K562 (cell line): ENCODE measurements around the gene TMSB4X. TPM values are rescaled to one million over a fixed set of nuclear protein-coding genes. Genes with fewer than 3 reads are reported as not detected.

Source experiments
- ATAC-seq: fragments of 200-7000 bp; cut with Tn5 transposase; 3 replicates; pipeline ENCODE4 v1.9.1; 2020; ENCODE audit warnings: moderate library complexity
- BruUV-seq: library from RNA; stranded (reverse); fragments of 400-500 nt; replicated peaks from 2 replicates; lab custom pipeline; 2021; lab: Mats Ljungman, UMichigan
- CTCF ChIA-PET: fragments of 300-600 bp; formaldehyde crosslinking; extraction: SDS; loops from one replicate; lab custom pipeline; 2021; ENCODE audit warnings: low intra/inter-chr PET ratio; lab: Yijun Ruan, JAX
- POLR2A ChIA-PET: fragments of 300-600, 350-650 bp; sonication (Branson Sonifier 250); formaldehyde crosslinking; extraction: SDS; loops from one replicate; lab custom pipeline; 2021; ENCODE audit warnings: antibody characterized with exemption, inconsistent platforms; lab: Yijun Ruan, JAX
- DNase-seq, 4 experiments: peaks; one replicate each; pipeline versions ENCODE4 v3.0.0 to v3.0.0-alpha.2; 2011 to 2018; ENCODE audit warnings: low spot score in 3 of 4, mixed read lengths in 3 of 4; ENCODE audit errors: extremely low read depth in 1 of 4
- FAIRE-seq: peaks from 2 replicates; lab custom pipeline; 2011; peaks lifted over from hg19 to GRCh38; lab: Jason Lieb, UNC
- H2AFZ ChIP-seq: 2 replicates; pipeline ENCODE4 v1.6.0; 2011; ENCODE audit warnings: low read depth, low read length, control low read depth, inconsistent platforms
- H3K27ac ChIP-seq: fragments of 200-600 bp; 3 replicates; pipeline ENCODE4 v1.8.0; 2011; ENCODE audit warnings: low read depth, mild to moderate bottlenecking, control low read depth, inconsistent platforms, low read length, moderate library complexity, mixed read lengths; ENCODE audit errors: extremely low read depth
- H3K27me3 ChIP-seq, 2 experiments: fragments of 300-600 bp in 1 of 2; 2 replicates in 1 of 2; 3 replicates in 1 of 2; pipeline versions ENCODE4 v1.6.0 to v1.8.0; 2011; ENCODE audit warnings: inconsistent platforms in 2 of 2, low read length in 2 of 2, mild to moderate bottlenecking in 1 of 2, mixed read lengths in 1 of 2, moderate library complexity in 1 of 2; ENCODE audit not compliant: control insufficient read depth in 2 of 2, insufficient read depth in 2 of 2
- H3K36me3 ChIP-seq: fragments of 300-600 bp; 3 replicates; pipeline ENCODE4 v1.8.0; 2011; ENCODE audit warnings: mild to moderate bottlenecking, low read length, inconsistent platforms; ENCODE audit not compliant: control insufficient read depth, insufficient read depth
- H3K4me1 ChIP-seq, 2 experiments: fragments of 200-600 bp in 1 of 2; replicated peaks in 1 of 2; 2 replicates in 1 of 2; 3 replicates in 1 of 2; pipeline versions ENCODE4 v1.5.1 to v1.8.0; 2011; ENCODE audit warnings: inconsistent platforms in 2 of 2, low read length in 2 of 2, mild to moderate bottlenecking in 1 of 2, mixed read lengths in 1 of 2, moderate library complexity in 1 of 2; ENCODE audit not compliant: control insufficient read depth in 2 of 2, insufficient read depth in 2 of 2
- H3K4me2 ChIP-seq: 2 replicates; pipeline ENCODE4 v1.6.1; 2011; ENCODE audit warnings: low read length, control low read depth, inconsistent platforms, mixed read lengths; ENCODE audit not compliant: insufficient read depth
- H3K4me3 ChIP-seq: fragments of 200-600 bp; sonication (generic), shearing (Covaris generic); 2 replicates; pipeline ENCODE4 v1.5.1; 2016; ENCODE audit warnings: control low read depth, inconsistent platforms
- H3K79me2 ChIP-seq: fragments of 200-600 bp; 3 replicates; pipeline ENCODE4 v1.8.0; 2011; ENCODE audit warnings: low read length, inconsistent platforms; ENCODE audit not compliant: control insufficient read depth, insufficient read depth
- H3K9ac ChIP-seq, 2 experiments: 2 replicates each; pipeline versions ENCODE4 v1.6.0 to v1.6.1; 2011; ENCODE audit warnings: low read depth in 2 of 2, low read length in 2 of 2, control low read depth in 1 of 2, inconsistent platforms in 1 of 2, mild to moderate bottlenecking in 1 of 2, mixed read lengths in 1 of 2; ENCODE audit not compliant: insufficient read depth in 1 of 2
- H3K9me1 ChIP-seq: one replicate; pipeline ENCODE4 v1.6.0; 2011; ENCODE audit warnings: inconsistent platforms, mild to moderate bottlenecking, low read length, moderate library complexity; ENCODE audit not compliant: control insufficient read depth, insufficient read depth
- H3K9me3 ChIP-seq: replicated peaks from 2 replicates; pipeline ENCODE4 v1.5.1; 2011; ENCODE audit warnings: low read depth, low read length, inconsistent platforms; ENCODE audit not compliant: control insufficient read depth, insufficient read depth
- H4K20me1 ChIP-seq: replicated peaks from 2 replicates; pipeline ENCODE4 v1.6.1; 2011; ENCODE audit warnings: low read length, inconsistent platforms, mixed read lengths; ENCODE audit not compliant: control insufficient read depth, insufficient read depth
- CCNT2 ChIP-seq: IDR thresholded peaks from 2 replicates; pipeline ENCODE4 v1.6.1; 2011; ENCODE audit warnings: borderline replicate concordance, low read depth, mild to moderate bottlenecking, moderate library complexity, mixed read lengths, low read length; ENCODE audit not compliant: insufficient read length; ENCODE audit errors: extremely low read depth
- POLR2AphosphoS5 ChIP-seq: IDR thresholded peaks from 2 replicates; pipeline ENCODE4 v1.6.1; 2011; ENCODE audit warnings: mild to moderate bottlenecking, low read depth, low read length, moderate library complexity; ENCODE audit not compliant: control insufficient read depth, insufficient read depth
- SUPT5H ChIP-seq: fragments of 450-650 bp; IDR thresholded peaks from 2 replicates; pipeline ENCODE4 v1.6.1; 2016
- ZBTB40 ChIP-seq, 2 experiments: fragments of 450-650 bp in 1 of 2; sonication (generic) in 1 of 2; formaldehyde crosslinking in 1 of 2; IDR thresholded peaks; 2 replicates each; pipeline versions ENCODE4 v1.7.1 to v1.9.0; 2016 to 2022; ENCODE audit warnings: inconsistent platforms in 1 of 2, mild to moderate bottlenecking in 1 of 2, missing genetic modification reagents in 1 of 2
- ZNF830 ChIP-seq: fragments of 250-450 bp; sonication (Bioruptor Pico); IDR thresholded peaks from 2 replicates; pipeline ENCODE4 v1.5.0; 2021; ENCODE audit warnings: mild to moderate bottlenecking
- WGBS: fragments of 100-300 bp; shearing (Covaris generic); methylation state at CpG from one replicate; pipeline ENCODE4 v1.1.6; 2016; ENCODE audit warnings: low coverage, mixed read lengths; ENCODE audit not compliant: insufficient coverage; ENCODE audit errors: missing lambda C conversion rate; 5-methylcytosine and 5-hydroxymethylcytosine counted together
- in situ Hi-C: fragments of 300-500 bp; cut with MboI; formaldehyde crosslinking; loops from 4 replicates; pipeline ENCODE4 v1.15.0; 2018; ENCODE audit warnings: inconsistent platforms, mixed read lengths
- intact Hi-C: fragments of 100-400 bp; cut with micrococcal nuclease; formaldehyde crosslinking; loops from 2 replicates; pipeline ENCODE4 v1.14.2; 2022
- polyA plus RNA-seq, 8 experiments: library from polyadenylated mRNA; depleted of rRNA in 4 of 8; stranded (reverse) in 5 of 8; unstranded in 3 of 8; fragments of >200 nt; fragmentation: Nextera tagmentation in 2 of 8; fragmentation: Illumina TruSeq in 1 of 8; extraction: Ambion mirVana in 2 of 8; extraction: Trizol in 1 of 8; gene quantifications; 2 replicates each; pipeline versions ENCODE4 v1.2.1 to v1.2.3, GENCODE V29; 2011 to 2014; ENCODE audit warnings: inconsistent platforms in 1 of 8, missing spikeins in 1 of 8
- total RNA-seq, 7 experiments: library from RNA; depleted of rRNA in 6 of 7; stranded (reverse); fragments of >200 nt in 6 of 7; fragmentation: Illumina TruSeq in 2 of 7; extraction: Trizol in 2 of 7; gene quantifications; 2 replicates each; pipeline versions ENCODE4 v1.2.1 to v1.2.3, GENCODE V29; 2011 to 2021; ENCODE audit warnings: low replicate concordance in 1 of 7
- TF ChIP-seq, protein P1 (sequence below): fragments of 450-650 bp; IDR thresholded peaks from 2 replicates; pipeline ENCODE4 v1.7.1; 2018; ENCODE audit warnings: mild to moderate bottlenecking, low read depth; ENCODE audit not compliant: partially characterized antibody

TMSB4X gene
- total and polyA plus RNA-seq, 9 of the 15 experiments (the other 6 are each of a cell fraction or from before 2014, with no cell fraction given): 1,035 to 2,035 (median 1,529) TPM

GRCh38 chrX:12977761-12978204 lies 2.9 kb downstream of the TMSB4X start:
- in situ Hi-C loops: no loop called here
- intact Hi-C loops: loop anchor here (5.0 kb wide), 2 partner anchors 125 to 315 kb away; no protein-coding TSS in a partner anchor
- peak overlapping the region; percentile 61 for H3K4me2 ChIP-seq
- no peak overlapping the region for H2AFZ ChIP-seq
- no peaks in the 10 kb centered on the region for H3K9me3 ChIP-seq
- ChIA-PET POLR2A (interaction anchor here (0.8 to 2.6 kb wide), 13 partner anchors 8 to 1051 kb away, joined by 3 to 21 read pairs (median 4); partner anchors contain the start of gene GEMIN8), CTCF (no interaction called here)
- no peaks in the 10 kb centered on the region for H3K9me1 ChIP-seq
- peak overlapping the region in 1 of 2 experiments; percentile 62; a peak in 2 of 4 replicates for H3K9ac ChIP-seq
- H3K27ac ChIP-seq: peak overlapping the region; percentile 39; the same call in 2 of the 3 replicates
- WGBS: 10% methylated on average over 9 of the region's 9 CpGs
- H3K27me3 ChIP-seq: no peaks in the 10 kb centered on the region
- H3K36me3 ChIP-seq: peaks cover 12% of the 10 kb centered on the region; the same call in 2 of the 3 replicates
- H3K4me3 ChIP-seq: peak overlapping the region; percentile 97; the same call in 1 of the 2 replicates
- no peak; the same call in 2 of the 3 replicates for ATAC-seq
- H4K20me1 ChIP-seq: peaks cover 6% of the 10 kb centered on the region; the same call in 1 of the 2 replicates
- no peak for DNase-seq
- H3K79me2 ChIP-seq: peaks cover 46% of the 10 kb centered on the region
- no peak for FAIRE-seq
- BruUV-seq: no TSS peak
- H3K4me1 ChIP-seq: peaks cover 5 to 30% of the 10 kb centered on the region in 2 experiments; a peak in 4 of 5 replicates
- TF ChIP-seq ZBTB40 (IDR thresholded peaks at IDR 0.05): peak; percentile 78
- no peak for TF ChIP-seq ZBTB40 (CRISPR knock-in tag; IDR thresholded peaks at IDR 0.05)
- peak; percentile 36 for TF ChIP-seq CCNT2
- TF ChIP-seq SUPT5H: 0 out of 2 replicates have a peak, but pooled peaks have one; percentile 46
- TF ChIP-seq, protein P1, sequence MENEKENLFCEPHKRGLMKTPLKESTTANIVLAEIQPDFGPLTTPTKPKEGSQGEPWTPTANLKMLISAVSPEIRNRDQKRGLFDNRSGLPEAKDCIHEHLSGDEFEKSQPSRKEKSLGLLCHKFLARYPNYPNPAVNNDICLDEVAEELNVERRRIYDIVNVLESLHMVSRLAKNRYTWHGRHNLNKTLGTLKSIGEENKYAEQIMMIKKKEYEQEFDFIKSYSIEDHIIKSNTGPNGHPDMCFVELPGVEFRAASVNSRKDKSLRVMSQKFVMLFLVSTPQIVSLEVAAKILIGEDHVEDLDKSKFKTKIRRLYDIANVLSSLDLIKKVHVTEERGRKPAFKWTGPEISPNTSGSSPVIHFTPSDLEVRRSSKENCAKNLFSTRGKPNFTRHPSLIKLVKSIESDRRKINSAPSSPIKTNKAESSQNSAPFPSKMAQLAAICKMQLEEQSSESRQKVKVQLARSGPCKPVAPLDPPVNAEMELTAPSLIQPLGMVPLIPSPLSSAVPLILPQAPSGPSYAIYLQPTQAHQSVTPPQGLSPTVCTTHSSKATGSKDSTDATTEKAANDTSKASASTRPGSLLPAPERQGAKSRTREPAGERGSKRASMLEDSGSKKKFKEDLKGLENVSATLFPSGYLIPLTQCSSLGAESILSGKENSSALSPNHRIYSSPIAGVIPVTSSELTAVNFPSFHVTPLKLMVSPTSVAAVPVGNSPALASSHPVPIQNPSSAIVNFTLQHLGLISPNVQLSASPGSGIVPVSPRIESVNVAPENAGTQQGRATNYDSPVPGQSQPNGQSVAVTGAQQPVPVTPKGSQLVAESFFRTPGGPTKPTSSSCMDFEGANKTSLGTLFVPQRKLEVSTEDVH: peak; percentile 13
- 0 out of 2 replicates have a peak, but pooled peaks have one; percentile 32 for TF ChIP-seq ZNF830
- peak; percentile 4; the same call in 1 of the 2 replicates for TF ChIP-seq POLR2AphosphoS5
